ENCODE results near the gene SPAAR.
A peak's percentile ranks its signal among the peaks of the same experiment; 100 is the strongest.
"Not testable (repeated sequence)": the region's sequence is repeated elsewhere in the genome, so short reads cannot be mapped to it uniquely, and the experiment has no call there.

SPAAR gene

GRCh38 chr9:35923927-35924763, 14.9 kb downstream of the SPAAR start:
- DNase-seq: no peak

GRCh38 chr9:35928591-35929452, 19.5 kb downstream of the SPAAR start:
- DNase-seq: no peak

- no peak for DNase-seq
Measured at GRCh38 chr9:35929453-35929718, 20.1 kb downstream of the SPAAR start.

GRCh38 chr9:35930521-35930920, 21.2 kb downstream of the SPAAR start:
- no peak for DNase-seq

GRCh38 chr9:35930989-35931388, 21.7 kb downstream of the SPAAR start:
- no peak for DNase-seq

GRCh38 chr9:35932735-35933134, 23.4 kb downstream of the SPAAR start:
- DNase-seq: no peak

- DNase-seq: no peak
Measured at GRCh38 chr9:35933550-35934067, 24.3 kb downstream of the SPAAR start.

GRCh38 chr9:35934069-35934468, 24.8 kb downstream of the SPAAR start:
- DNase-seq: not testable (repeated sequence)

GRCh38 chr9:35935261-35935660, 26.0 kb downstream of the SPAAR start:
- DNase-seq: no peak

GRCh38 chr9:35935755-35936509, 26.6 kb downstream of the SPAAR start:
- no peak for DNase-seq

- DNase-seq: no peak
Measured at GRCh38 chr9:35937227-35937626, 27.9 kb downstream of the SPAAR start.

- DNase-seq: no peak
Measured at GRCh38 chr9:35938474-35939356, 29.4 kb downstream of the SPAAR start.

- no peak for DNase-seq
Measured at GRCh38 chr9:35939679-35940250, 30.5 kb downstream of the SPAAR start.

GRCh38 chr9:35940458-35941407, 31.4 kb downstream of the SPAAR start:
- DNase-seq: peak; percentile 6

GRCh38 chr9:35942286-35942685, 33.0 kb downstream of the SPAAR start:
- no peak for DNase-seq

GRCh38 chr9:35944173-35944572, 34.9 kb downstream of the SPAAR start:
- DNase-seq: no peak

- no peak for DNase-seq
Measured at GRCh38 chr9:35944841-35945240, 35.6 kb downstream of the SPAAR start.

GRCh38 chr9:35945341-35946018, 36.2 kb downstream of the SPAAR start:
- peak; percentile 61 for DNase-seq

GRCh38 chr9:35948451-35948850, 39.2 kb downstream of the SPAAR start:
- no peak for DNase-seq

GRCh38 chr9:35948901-35949318, 39.6 kb downstream of the SPAAR start:
- DNase-seq: no peak

Measured in effector CD4-positive, alpha-beta T cell (primary cell).